T-helper 2 cell treated with Interferon-gamma antibody and Interleukin-4, amounts not matched to agents 5 μg/mL and 100 μg/mL, for 36 hours (primary cell): ENCODE results near the gene FBXW11.
A peak's percentile ranks its signal among the peaks of the same experiment; 100 is the strongest.

Source experiments
- DNase-seq: peaks from one replicate; pipeline ENCODE4 v3.0.0; 2021; ENCODE audit warnings: low spot score
- H3K27ac Mint-ChIP-seq: one replicate; pipeline ENCODE4 v1.8.0; 2021; ENCODE audit warnings: mild to moderate bottlenecking, mixed read lengths
- H3K27me3 Mint-ChIP-seq: one replicate; pipeline ENCODE4 v1.8.0; 2021; ENCODE audit warnings: low read depth, mixed read lengths
- H3K36me3 Mint-ChIP-seq: one replicate; pipeline ENCODE4 v1.8.0; 2021; ENCODE audit warnings: low read depth, mixed read lengths
- H3K4me1 Mint-ChIP-seq: one replicate; pipeline ENCODE4 v1.8.0; 2021; ENCODE audit warnings: low read depth, mixed read lengths
- H3K4me3 Mint-ChIP-seq: one replicate; pipeline ENCODE4 v1.8.0; 2022; ENCODE audit warnings: mild to moderate bottlenecking, moderate library complexity, mixed read lengths
- H3K9me3 Mint-ChIP-seq: one replicate; pipeline ENCODE4 v1.8.0; 2021; ENCODE audit warnings: mixed read lengths

FBXW11 gene

GRCh38 chr5:172006321-172007174 is at the start of gene FBXW11:
Gene FBXW11 (minus strand): TSS chr5:172006638. CDS start chr5:172006502, 136 bp downstream.
- no peaks in the 10 kb centered on the region for H3K27me3 Mint-ChIP-seq
- H3K36me3 Mint-ChIP-seq = peaks cover 2% of the 10 kb centered on the region
- H3K27ac Mint-ChIP-seq = peak within 1 kb of the TSS; percentile 96
- no peaks in the 10 kb centered on the region for H3K9me3 Mint-ChIP-seq
- DNase-seq = peak; percentile 94
- H3K4me1 Mint-ChIP-seq = peaks cover 27% of the 10 kb centered on the region
- peak within 1 kb of the TSS; percentile 92 for H3K4me3 Mint-ChIP-seq

GRCh38 chr5:172055996-172056395 is 49.6 kb upstream of the FBXW11 start:
- Mint-ChIP-seq H3K9me3 (no peaks in the 10 kb centered on the region), H3K27me3 (no peaks in the 10 kb centered on the region), H3K36me3 (peaks cover 64% of the 10 kb centered on the region), H3K4me1 (peaks cover 4% of the 10 kb centered on the region), H3K27ac (no peak overlapping the region), H3K4me3 (no peak overlapping the region)
- DNase-seq = no peak

- Mint-ChIP-seq H3K36me3 (peaks cover 63% of the 10 kb centered on the region), H3K27ac (no peak overlapping the region), H3K4me1 (peaks cover 4% of the 10 kb centered on the region), H3K27me3 (no peaks in the 10 kb centered on the region), H3K4me3 (no peak overlapping the region), H3K9me3 (no peaks in the 10 kb centered on the region)
- no peak for DNase-seq
Observed at GRCh38 chr5:172055421-172055820, 49.0 kb upstream of the FBXW11 start.

- Mint-ChIP-seq H3K27ac (no peak overlapping the region), H3K9me3 (no peaks in the 10 kb centered on the region), H3K4me1 (peaks cover 4% of the 10 kb centered on the region), H3K27me3 (no peaks in the 10 kb centered on the region), H3K4me3 (no peak overlapping the region), H3K36me3 (peaks cover 61% of the 10 kb centered on the region)
- DNase-seq = no peak
Observed at GRCh38 chr5:172054611-172055153, 48.2 kb upstream of the FBXW11 start.

GRCh38 chr5:172052450-172053236 is 46.2 kb upstream of the FBXW11 start:
- no peak overlapping the region for H3K4me3 Mint-ChIP-seq
- H3K36me3 Mint-ChIP-seq = peaks cover 69% of the 10 kb centered on the region
- no peak overlapping the region for H3K27ac Mint-ChIP-seq
- peaks cover 4% of the 10 kb centered on the region for H3K4me1 Mint-ChIP-seq
- no peak for DNase-seq
- no peaks in the 10 kb centered on the region for H3K9me3 Mint-ChIP-seq
- H3K27me3 Mint-ChIP-seq = no peaks in the 10 kb centered on the region

GRCh38 chr5:172051643-172052339 is 45.4 kb upstream of the FBXW11 start:
- DNase-seq = no peak
- Mint-ChIP-seq H3K9me3 (no peaks in the 10 kb centered on the region), H3K36me3 (peaks cover 67% of the 10 kb centered on the region), H3K27me3 (no peaks in the 10 kb centered on the region), H3K4me1 (peaks cover 3% of the 10 kb centered on the region), H3K4me3 (no peak overlapping the region), H3K27ac (no peak overlapping the region)

GRCh38 chr5:172050080-172050479 is 43.6 kb upstream of the FBXW11 start:
- no peak overlapping the region for H3K27ac Mint-ChIP-seq
- DNase-seq = no peak
- no peaks in the 10 kb centered on the region for H3K9me3 Mint-ChIP-seq
- peaks cover 2% of the 10 kb centered on the region for H3K4me1 Mint-ChIP-seq
- no peak overlapping the region for H3K4me3 Mint-ChIP-seq
- no peaks in the 10 kb centered on the region for H3K27me3 Mint-ChIP-seq
- peaks cover 60% of the 10 kb centered on the region for H3K36me3 Mint-ChIP-seq

- H3K36me3 Mint-ChIP-seq = peaks cover 66% of the 10 kb centered on the region
Observed at GRCh38 chr5:172049226-172049796, 42.9 kb upstream of the FBXW11 start.

GRCh38 chr5:172048539-172049101 is 42.2 kb upstream of the FBXW11 start:
- Mint-ChIP-seq H3K4me3 (no peak overlapping the region), H3K9me3 (no peaks in the 10 kb centered on the region), H3K4me1 (peaks cover 2% of the 10 kb centered on the region), H3K36me3 (peaks cover 67% of the 10 kb centered on the region), H3K27ac (peak overlapping the region; percentile 57), H3K27me3 (no peaks in the 10 kb centered on the region)
- DNase-seq = no peak

More at GRCh38 chr5:172049226-172049796, 42.9 kb upstream of the FBXW11 start:
- no peaks in the 10 kb centered on the region for H3K9me3 Mint-ChIP-seq
- H3K27ac Mint-ChIP-seq = no peak overlapping the region
- H3K27me3 Mint-ChIP-seq = no peaks in the 10 kb centered on the region
- peaks cover 2% of the 10 kb centered on the region for H3K4me1 Mint-ChIP-seq
- no peak for DNase-seq
- H3K4me3 Mint-ChIP-seq = no peak overlapping the region

GRCh38 chr5:172048170-172048422 is 41.7 kb upstream of the FBXW11 start:
- Mint-ChIP-seq H3K4me3 (no peak overlapping the region), H3K4me1 (peaks cover 2% of the 10 kb centered on the region), H3K27ac (peak overlapping the region; percentile 57), H3K36me3 (peaks cover 67% of the 10 kb centered on the region), H3K27me3 (no peaks in the 10 kb centered on the region), H3K9me3 (no peaks in the 10 kb centered on the region)
- DNase-seq = no peak

GRCh38 chr5:172046593-172046992 is 40.2 kb upstream of the FBXW11 start:
- Mint-ChIP-seq H3K27ac (no peak overlapping the region), H3K27me3 (no peaks in the 10 kb centered on the region), H3K4me1 (peaks cover 2% of the 10 kb centered on the region), H3K9me3 (no peaks in the 10 kb centered on the region), H3K4me3 (no peak overlapping the region), H3K36me3 (peaks cover 63% of the 10 kb centered on the region)
- no peak for DNase-seq

GRCh38 chr5:172045315-172045632 is 38.8 kb upstream of the FBXW11 start:
- Mint-ChIP-seq H3K36me3 (peaks cover 54% of the 10 kb centered on the region), H3K27ac (no peak overlapping the region), H3K4me3 (no peak overlapping the region), H3K27me3 (no peaks in the 10 kb centered on the region), H3K4me1 (peaks cover 2% of the 10 kb centered on the region), H3K9me3 (no peaks in the 10 kb centered on the region)
- DNase-seq = no peak

GRCh38 chr5:172044631-172045314 is 38.3 kb upstream of the FBXW11 start:
- peaks cover 51% of the 10 kb centered on the region for H3K36me3 Mint-ChIP-seq
- H3K27ac Mint-ChIP-seq = no peak overlapping the region
- no peak for DNase-seq
- H3K4me3 Mint-ChIP-seq = no peak overlapping the region
- H3K9me3 Mint-ChIP-seq = no peaks in the 10 kb centered on the region
- H3K27me3 Mint-ChIP-seq = no peaks in the 10 kb centered on the region
- peaks cover 4% of the 10 kb centered on the region for H3K4me1 Mint-ChIP-seq
